ENCODE results near the gene DNAJB2.

DNA sequence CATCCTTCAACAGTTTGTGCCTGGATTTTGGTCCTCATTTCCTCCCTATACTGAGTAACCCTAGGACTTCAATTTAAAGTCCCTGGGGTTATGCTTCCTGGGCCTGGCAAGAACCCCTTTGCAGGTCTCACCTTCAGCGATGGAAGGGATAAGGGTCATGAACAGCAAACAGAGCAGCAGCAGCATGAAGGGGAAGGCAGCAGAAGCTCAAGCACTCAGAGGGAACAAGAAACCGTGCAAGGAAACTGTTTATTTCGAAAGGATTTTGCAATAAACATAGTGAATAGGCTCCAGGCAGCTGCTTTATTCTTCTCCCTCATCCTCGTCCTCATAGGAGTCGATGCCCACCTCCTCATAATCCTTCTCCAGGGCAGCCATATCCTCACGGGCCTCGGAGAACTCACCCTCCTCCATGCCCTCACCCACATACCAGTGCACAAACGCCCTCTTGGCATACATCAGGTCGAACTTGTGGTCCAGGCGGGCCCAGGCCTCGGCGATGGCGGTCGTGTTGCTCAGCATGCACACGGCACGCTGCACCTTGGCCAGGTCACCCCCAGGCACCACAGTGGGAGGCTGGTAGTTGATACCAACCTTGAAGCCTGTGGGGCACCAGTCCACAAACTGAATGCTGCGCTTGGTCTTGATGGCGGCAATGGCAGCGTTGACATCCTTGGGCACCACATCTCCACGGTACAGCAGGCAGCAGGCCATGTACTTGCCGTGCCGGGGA is 29.0 kb upstream of the DNAJB2 start:
- TF ChIP-seq, protein P1, sequence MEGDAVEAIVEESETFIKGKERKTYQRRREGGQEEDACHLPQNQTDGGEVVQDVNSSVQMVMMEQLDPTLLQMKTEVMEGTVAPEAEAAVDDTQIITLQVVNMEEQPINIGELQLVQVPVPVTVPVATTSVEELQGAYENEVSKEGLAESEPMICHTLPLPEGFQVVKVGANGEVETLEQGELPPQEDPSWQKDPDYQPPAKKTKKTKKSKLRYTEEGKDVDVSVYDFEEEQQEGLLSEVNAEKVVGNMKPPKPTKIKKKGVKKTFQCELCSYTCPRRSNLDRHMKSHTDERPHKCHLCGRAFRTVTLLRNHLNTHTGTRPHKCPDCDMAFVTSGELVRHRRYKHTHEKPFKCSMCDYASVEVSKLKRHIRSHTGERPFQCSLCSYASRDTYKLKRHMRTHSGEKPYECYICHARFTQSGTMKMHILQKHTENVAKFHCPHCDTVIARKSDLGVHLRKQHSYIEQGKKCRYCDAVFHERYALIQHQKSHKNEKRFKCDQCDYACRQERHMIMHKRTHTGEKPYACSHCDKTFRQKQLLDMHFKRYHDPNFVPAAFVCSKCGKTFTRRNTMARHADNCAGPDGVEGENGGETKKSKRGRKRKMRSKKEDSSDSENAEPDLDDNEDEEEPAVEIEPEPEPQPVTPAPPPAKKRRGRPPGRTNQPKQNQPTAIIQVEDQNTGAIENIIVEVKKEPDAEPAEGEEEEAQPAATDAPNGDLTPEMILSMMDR (IDR thresholded peaks at IDR 0.05), result no peak
- TF ChIP-seq ZFX (IDR thresholded peaks at IDR 0.05; ENCODE audit: borderline replicate concordance), result no peak
